Neural progenitor cell (in vitro differentiated cells): ENCODE measurements around the gene APLP2. TPM values are rescaled to one million over a fixed set of nuclear protein-coding genes. Genes with fewer than 3 reads are reported as not detected.
A peak's percentile ranks its signal among the peaks of the same experiment; 100 is the strongest.

Experiments
- DNase-seq: peaks from one replicate; pipeline ENCODE4 v3.0.0-alpha.2; 2016; ENCODE audit warnings: low spot score
- H2AFZ ChIP-seq: fragments of 200-600 bp; sonication (generic); replicated peaks from 2 replicates; pipeline ENCODE4 v1.6.1; 2016; ENCODE audit warnings: antibody characterized with exemption
- H3F3A ChIP-seq: fragments of 200-600 bp; sonication (generic); 2 replicates; pipeline ENCODE4 v1.6.1; 2016; ENCODE audit warnings: antibody characterized with exemption, low read depth
- H3K27ac ChIP-seq: fragments of 200-600 bp; sonication (generic); 2 replicates; pipeline ENCODE4 v1.5.1; 2016; ENCODE audit warnings: mild to moderate bottlenecking
- H3K27me3 ChIP-seq: fragments of 200-600 bp; sonication (generic); 2 replicates; pipeline ENCODE4 v1.6.1; 2016; ENCODE audit warnings: mild to moderate bottlenecking, moderate library complexity
- H3K36me3 ChIP-seq: fragments of 200-600 bp; sonication (generic); 2 replicates; pipeline ENCODE4 v1.5.1; 2016
- H3K4me1 ChIP-seq: fragments of 200-600 bp; sonication (generic); 2 replicates; pipeline ENCODE4 v1.6.1; 2016; ENCODE audit warnings: mixed run types
- H3K4me2 ChIP-seq: fragments of 200-600 bp; sonication (generic); 2 replicates; pipeline ENCODE4 v1.6.1; 2016
- H3K4me3 ChIP-seq: fragments of 200-600 bp; sonication (generic); 2 replicates; pipeline ENCODE4 v1.5.1; 2016
- H3K79me2 ChIP-seq: fragments of 200-600 bp; sonication (generic); 2 replicates; pipeline ENCODE4 v1.6.1; 2016; ENCODE audit warnings: low read depth
- H3K9ac ChIP-seq: fragments of 200-600 bp; sonication (generic); 2 replicates; pipeline ENCODE4 v1.6.1; 2016
- H3K9me3 ChIP-seq: fragments of 200-600 bp; sonication (generic); 2 replicates; pipeline ENCODE4 v1.5.1; 2016; ENCODE audit warnings: low read depth
- H4K20me1 ChIP-seq: fragments of 200-600 bp; sonication (generic); 2 replicates; pipeline ENCODE4 v1.6.1; 2016; ENCODE audit warnings: low read depth
- H3K27ac Mint-ChIP-seq: 3 replicates; pipeline ENCODE4 v1.8.0; 2021; ENCODE audit warnings: mixed read lengths
- H3K27me3 Mint-ChIP-seq: 2 replicates; pipeline ENCODE4 v1.8.0; 2022; ENCODE audit warnings: low read depth, mild to moderate bottlenecking, inconsistent platforms, moderate library complexity, mixed read lengths; ENCODE audit not compliant: insufficient read depth
- H3K36me3 Mint-ChIP-seq: 3 replicates; pipeline ENCODE4 v1.8.0; 2021; ENCODE audit warnings: mixed read lengths
- H3K4me1 Mint-ChIP-seq: 3 replicates; pipeline ENCODE4 v1.8.0; 2021; ENCODE audit warnings: mixed read lengths
- H3K4me3 Mint-ChIP-seq: 3 replicates; pipeline ENCODE4 v1.8.0; 2021; ENCODE audit warnings: mild to moderate bottlenecking, moderate library complexity, mixed read lengths
- H3K9me3 Mint-ChIP-seq: 3 replicates; pipeline ENCODE4 v1.8.0; 2020; ENCODE audit warnings: mixed read lengths
- CTCF ChIP-seq: fragments of 200-600 bp; sonication (generic); IDR thresholded peaks from 2 replicates; pipeline ENCODE4 v1.5.1; 2017; ENCODE audit warnings: antibody characterized with exemption, mild to moderate bottlenecking
- EZH2 ChIP-seq: fragments of 200-600 bp; sonication (generic); IDR thresholded peaks from 2 replicates; pipeline ENCODE4 v1.6.1; 2017; ENCODE audit warnings: antibody characterized with exemption, mild to moderate bottlenecking, moderate library complexity
- EZH2phosphoT487 ChIP-seq: fragments of 200-600 bp; sonication (generic); IDR thresholded peaks from 2 replicates; pipeline ENCODE4 v1.6.1; 2017; ENCODE audit warnings: antibody characterized with exemption
- total RNA-seq: library from RNA; depleted of rRNA; stranded (reverse); fragments of >200 nt; gene quantifications from 2 replicates; pipeline ENCODE4 v1.2.3, GENCODE V29; 2015; ENCODE audit warnings: low replicate concordance

APLP2 gene
- total RNA-seq, 1 donor from 2014 or later: 455 TPM

DNA sequence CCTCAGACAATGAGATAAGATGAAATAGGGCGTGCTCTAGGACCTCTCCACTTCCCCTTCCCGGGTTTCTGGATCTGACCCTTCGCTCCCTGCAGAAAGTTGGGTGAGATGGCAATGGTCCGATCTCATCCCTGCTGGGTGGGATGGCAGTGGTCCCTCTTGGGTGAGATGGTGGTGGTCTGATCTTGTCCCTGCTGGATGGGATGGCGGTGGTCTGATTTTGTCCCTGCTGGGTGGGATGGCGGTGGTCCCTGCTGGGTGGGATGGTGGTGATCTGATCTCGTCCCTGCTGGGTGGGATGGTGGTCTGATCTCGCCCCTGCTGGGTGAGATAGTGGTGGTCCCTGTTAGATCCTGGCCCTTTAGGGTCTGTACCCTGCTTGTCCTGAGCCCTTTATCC is 111.2 kb downstream of the APLP2 start:
- Histone ChIP-seq H3K4me2 (no peak overlapping the region), H3K27me3 (no peaks in the 10 kb centered on the region), H3K4me3 (no peak overlapping the region), H2AFZ (no peak overlapping the region), H3K9ac (no peak overlapping the region), H3F3A (no peaks in the 10 kb centered on the region), H3K9me3 (no peaks in the 10 kb centered on the region), H3K79me2 (no peaks in the 10 kb centered on the region), H3K36me3 (no peaks in the 10 kb centered on the region), H3K4me1 (peaks cover 6% of the 10 kb centered on the region), H3K27ac (no peak overlapping the region), H4K20me1 (no peaks in the 10 kb centered on the region)
- Mint-ChIP-seq H3K4me3 (no peak overlapping the region), H3K9me3 (no peaks in the 10 kb centered on the region), H3K36me3 (no peaks in the 10 kb centered on the region), H3K27ac (peak overlapping the region; percentile 42), H3K27me3 (no peaks in the 10 kb centered on the region), H3K4me1 (peaks cover 14% of the 10 kb centered on the region)
- no peak for DNase-seq
- TF ChIP-seq EZH2phosphoT487 (no peak), CTCF (no peak), EZH2 (no peak)

GRCh38 chr11:130181295-130182272 is 111.9 kb downstream of the APLP2 start:
- Histone ChIP-seq H3K9ac (no peak overlapping the region), H3K27ac (no peak overlapping the region)
- peaks cover 14% of the 10 kb centered on the region for H3K4me1 Mint-ChIP-seq

DNA sequence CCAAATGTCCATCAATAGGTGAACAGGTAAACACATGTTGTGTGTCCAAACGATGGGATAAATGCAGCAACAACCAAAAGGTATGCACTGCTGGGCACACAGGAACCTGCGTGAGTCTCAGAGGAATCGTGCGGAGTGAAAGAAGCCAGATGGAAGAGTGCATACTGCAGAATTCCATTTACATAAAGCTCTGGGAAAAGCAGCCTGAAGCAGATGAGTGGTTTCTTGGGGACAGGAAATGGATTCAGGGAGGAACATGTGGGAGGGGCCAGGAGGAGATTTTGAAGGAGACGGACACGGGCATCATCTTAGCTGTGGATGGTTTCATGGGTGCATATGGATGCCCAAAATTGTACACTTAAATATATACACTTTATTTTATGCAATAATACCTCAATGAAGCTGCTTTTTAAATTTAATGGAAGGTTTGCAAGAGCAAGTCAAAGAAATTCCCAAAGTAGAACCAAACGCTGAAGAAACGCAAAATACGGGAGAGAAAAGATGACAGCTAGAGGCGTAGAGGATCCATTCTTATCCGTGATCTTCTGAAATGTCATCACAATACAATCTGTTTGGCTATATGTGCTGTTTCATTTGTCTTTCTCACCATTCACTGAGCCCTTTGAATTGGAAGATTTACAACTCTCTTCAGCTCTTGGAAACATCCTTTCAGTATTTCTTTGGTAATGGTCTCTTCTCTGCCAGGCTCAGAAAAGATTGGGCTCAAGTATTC is 114.3 kb downstream of the APLP2 start:
- Mint-ChIP-seq H3K27ac (no peak overlapping the region), H3K4me3 (no peak overlapping the region), H3K9me3 (no peaks in the 10 kb centered on the region), H3K36me3 (no peaks in the 10 kb centered on the region), H3K27me3 (peaks cover 3% of the 10 kb centered on the region), H3K4me1 (peaks cover 14% of the 10 kb centered on the region)
- H3K36me3 ChIP-seq: no peaks in the 10 kb centered on the region
- H4K20me1 ChIP-seq: no peaks in the 10 kb centered on the region
- H3K4me1 ChIP-seq: peaks cover 6% of the 10 kb centered on the region
- DNase-seq: no peak
- H3K9me3 ChIP-seq: no peaks in the 10 kb centered on the region
- no peak for TF ChIP-seq EZH2
- TF ChIP-seq CTCF: no peak
- TF ChIP-seq EZH2phosphoT487: no peak
- no peak overlapping the region for H3K27ac ChIP-seq
- no peaks in the 10 kb centered on the region for H3F3A ChIP-seq
- no peaks in the 10 kb centered on the region for H3K79me2 ChIP-seq
- H3K9ac ChIP-seq: no peak overlapping the region
- H2AFZ ChIP-seq: peak overlapping the region; percentile 19
- H3K27me3 ChIP-seq: no peaks in the 10 kb centered on the region
- H3K4me2 ChIP-seq: no peak overlapping the region
- H3K4me3 ChIP-seq: no peak overlapping the region

More at GRCh38 chr11:130181295-130182272, 111.9 kb downstream of the APLP2 start:
- H3F3A ChIP-seq: no peaks in the 10 kb centered on the region
- H3K4me3 Mint-ChIP-seq: no peak overlapping the region
- H3K36me3 ChIP-seq: no peaks in the 10 kb centered on the region
- H2AFZ ChIP-seq: no peak overlapping the region
- peak overlapping the region; percentile 42 for H3K27ac Mint-ChIP-seq
- H3K36me3 Mint-ChIP-seq: no peaks in the 10 kb centered on the region
- no peaks in the 10 kb centered on the region for H4K20me1 ChIP-seq
- no peaks in the 10 kb centered on the region for H3K9me3 ChIP-seq
- peaks cover 6% of the 10 kb centered on the region for H3K4me1 ChIP-seq
- TF ChIP-seq EZH2: no peak
- TF ChIP-seq EZH2phosphoT487: no peak
- TF ChIP-seq CTCF: no peak
- H3K9me3 Mint-ChIP-seq: no peaks in the 10 kb centered on the region
- no peaks in the 10 kb centered on the region for H3K27me3 ChIP-seq
- DNase-seq: no peak
- no peaks in the 10 kb centered on the region for H3K79me2 ChIP-seq
- no peak overlapping the region for H3K4me3 ChIP-seq
- H3K4me2 ChIP-seq: no peak overlapping the region
- H3K27me3 Mint-ChIP-seq: no peaks in the 10 kb centered on the region
